Measurements from ENCODE around the gene ACOT7. TPM values are rescaled to one million over a fixed set of nuclear protein-coding genes. Genes with fewer than 3 reads are reported as not detected.
A peak's percentile ranks its signal among the peaks of the same experiment; 100 is the strongest.

Gene ACOT7
- total RNA-seq, 4 donors from 2014 or later = 5.6 to 55.0 (median 31.0) TPM

DNA sequence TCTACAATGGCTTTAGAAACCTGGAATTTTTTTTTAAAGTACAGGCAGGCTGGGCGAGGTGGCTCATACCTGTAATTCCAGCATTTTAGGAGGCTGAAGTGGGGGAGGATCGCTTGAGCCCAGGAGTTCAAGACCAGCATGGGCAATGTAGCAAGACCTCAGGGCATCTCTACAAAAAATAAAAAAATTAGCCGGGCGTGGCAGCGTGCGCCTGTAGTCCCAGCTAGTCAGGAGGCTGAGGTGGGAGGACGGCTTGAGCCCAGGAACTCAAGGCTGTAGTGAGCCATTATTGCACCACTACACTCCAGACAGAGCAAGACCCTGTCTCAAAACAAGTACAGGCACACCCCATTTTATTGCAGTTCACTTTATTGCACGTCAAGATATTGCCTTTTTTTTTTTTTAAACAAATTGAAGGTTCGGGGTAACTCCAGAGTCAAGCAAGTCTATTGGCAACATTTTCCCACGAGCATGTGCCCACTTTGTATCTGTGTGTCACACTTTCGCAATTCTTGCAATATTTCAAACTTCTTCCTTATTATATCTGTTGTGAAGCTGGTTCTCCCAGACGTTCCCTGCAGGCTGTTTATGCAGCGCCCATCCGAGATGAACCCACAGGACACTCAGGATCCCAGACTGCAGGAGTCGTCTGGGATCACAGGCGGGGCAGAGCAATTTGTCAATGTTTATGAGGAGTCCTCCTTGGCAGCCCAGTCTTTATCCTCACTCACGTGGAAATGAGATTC, 21.5 kb upstream of the ACOT7 start:
- 20 to 37% methylated on average over 4 to 17 of the region's 17 CpGs for WGBS, 2 donors (ENCODE audit: low coverage in 1 of 2)
- peak; percentile 55 for DNase-seq
- no peaks in the 10 kb centered on the region for H3K9me3 ChIP-seq
- peak overlapping the region; percentile 45 to 73 (median 55) for H3K27ac ChIP-seq
- in situ Hi-C loops (cut with MboI; ENCODE audit: low pct_ligation_motif_present in 1 of 4, low pct_unique_long_range_greater_than_20kb in 1 of 4, low sequenced_read_pairs in 3 of 4) = loop anchor here in 1 of 4 donors (5.0 to 25.0 kb wide), 2 partner anchors 68 to 178 kb away; partner anchors contain the start of genes HES3 and ICMT
- intact Hi-C loops (cut with DNase I; ENCODE audit: low total_unique reads) = loop anchor here (5.0 kb wide), 1 partner anchor 643 kb away; no protein-coding TSS in a partner anchor
- peaks cover 10 to 55% (median 42%) of the 10 kb centered on the region in 4 donors for H3K4me1 ChIP-seq
- TF ChIP-seq EP300 (IDR thresholded peaks at IDR 0.05; ENCODE audit: low read depth) (no peak), POLR2A (IDR thresholded peaks at IDR 0.05) (no peak), POLR2AphosphoS5 (IDR thresholded peaks at IDR 0.05) (peak in 1 of 3 donors; percentile 34)
- TF ChIP-seq, protein P1, sequence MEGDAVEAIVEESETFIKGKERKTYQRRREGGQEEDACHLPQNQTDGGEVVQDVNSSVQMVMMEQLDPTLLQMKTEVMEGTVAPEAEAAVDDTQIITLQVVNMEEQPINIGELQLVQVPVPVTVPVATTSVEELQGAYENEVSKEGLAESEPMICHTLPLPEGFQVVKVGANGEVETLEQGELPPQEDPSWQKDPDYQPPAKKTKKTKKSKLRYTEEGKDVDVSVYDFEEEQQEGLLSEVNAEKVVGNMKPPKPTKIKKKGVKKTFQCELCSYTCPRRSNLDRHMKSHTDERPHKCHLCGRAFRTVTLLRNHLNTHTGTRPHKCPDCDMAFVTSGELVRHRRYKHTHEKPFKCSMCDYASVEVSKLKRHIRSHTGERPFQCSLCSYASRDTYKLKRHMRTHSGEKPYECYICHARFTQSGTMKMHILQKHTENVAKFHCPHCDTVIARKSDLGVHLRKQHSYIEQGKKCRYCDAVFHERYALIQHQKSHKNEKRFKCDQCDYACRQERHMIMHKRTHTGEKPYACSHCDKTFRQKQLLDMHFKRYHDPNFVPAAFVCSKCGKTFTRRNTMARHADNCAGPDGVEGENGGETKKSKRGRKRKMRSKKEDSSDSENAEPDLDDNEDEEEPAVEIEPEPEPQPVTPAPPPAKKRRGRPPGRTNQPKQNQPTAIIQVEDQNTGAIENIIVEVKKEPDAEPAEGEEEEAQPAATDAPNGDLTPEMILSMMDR (IDR thresholded peaks at IDR 0.05) = no peak
- peaks cover 63% of the 10 kb centered on the region for H3K27me3 ChIP-seq
- H3K36me3 ChIP-seq = no peaks in the 10 kb centered on the region
- H3K4me3 ChIP-seq = no peak overlapping the region

DNA sequence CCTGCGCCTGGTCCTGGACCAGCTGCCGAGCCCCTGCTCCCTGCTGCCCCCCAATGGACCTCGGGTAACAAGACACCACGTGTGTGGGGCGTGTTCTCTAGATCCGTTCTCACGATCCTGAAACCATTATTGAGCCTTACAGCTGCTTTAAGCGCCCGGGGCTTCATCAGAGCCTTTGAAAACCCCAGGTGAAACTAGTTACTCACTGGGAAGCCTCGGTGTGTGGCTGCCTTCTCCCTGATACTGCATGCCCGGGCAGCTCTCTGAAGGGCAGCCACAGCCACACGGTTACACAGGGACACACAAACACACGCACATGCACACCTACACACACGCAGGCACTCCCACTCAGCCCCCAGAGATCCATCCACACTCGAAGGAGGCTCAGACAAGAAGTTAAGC, 20.9 kb upstream of the ACOT7 start:
- peaks cover 57% of the 10 kb centered on the region for H3K27me3 ChIP-seq
- peak; percentile 56 for DNase-seq
- no peaks in the 10 kb centered on the region for H3K9me3 ChIP-seq
- TF ChIP-seq POLR2AphosphoS5 (IDR thresholded peaks at IDR 0.05) (no peak), POLR2A (IDR thresholded peaks at IDR 0.05) (no peak)
- TF ChIP-seq, protein P1 (IDR thresholded peaks at IDR 0.05) = peak in 4 of 5 experiments; percentile 13 to 30 (median 30)
- WGBS, 2 donors (ENCODE audit: low coverage in 1 of 2) = 7% methylated on average over 15 of the region's 15 CpGs; no CpG with 5 or more reads in 1 of the 2 donors
- in situ Hi-C loops (cut with MboI; ENCODE audit: low pct_ligation_motif_present in 1 of 4, low pct_unique_long_range_greater_than_20kb in 1 of 4, low sequenced_read_pairs in 3 of 4) (loop anchor here in 1 of 4 donors (5.0 to 25.0 kb wide), 2 partner anchors 67 to 177 kb away; partner anchors contain the start of genes HES3 and ICMT), intact Hi-C loops (cut with DNase I; ENCODE audit: low total_unique reads) (no loop called here)
- peak overlapping the region; percentile 45 to 73 (median 55) for H3K27ac ChIP-seq
- H3K4me1 ChIP-seq = peaks cover 10 to 49% (median 36%) of the 10 kb centered on the region in 4 donors
- H3K36me3 ChIP-seq = no peaks in the 10 kb centered on the region
- H3K4me3 ChIP-seq = no peak overlapping the region

DNA sequence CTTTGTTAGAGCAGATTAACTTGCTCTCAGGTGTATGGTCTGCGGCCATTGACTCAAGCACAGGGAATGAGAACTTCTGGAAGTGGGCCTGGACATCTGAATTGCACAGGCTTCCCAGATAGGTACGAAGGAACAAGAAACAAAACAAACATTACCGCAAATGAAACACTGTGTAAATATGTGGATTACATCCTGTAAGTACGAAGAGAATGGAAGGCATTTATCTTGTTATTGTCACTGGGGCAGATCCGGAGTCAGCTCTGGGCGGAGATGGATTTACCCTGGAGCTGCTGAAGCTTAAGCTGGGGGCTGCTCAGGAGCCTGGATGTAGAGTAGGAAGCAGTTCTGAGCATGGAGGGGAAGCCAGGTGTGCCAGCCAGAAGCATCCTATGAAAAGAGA, 19.3 kb upstream of the ACOT7 start:
- Histone ChIP-seq H3K27ac (peak overlapping the region in 1 of 4 donors; percentile 44), H3K4me3 (no peak overlapping the region), H3K4me1 (peaks cover 6 to 34% (median 21%) of the 10 kb centered on the region in 4 donors), H3K27me3 (peaks cover 42% of the 10 kb centered on the region), H3K36me3 (no peaks in the 10 kb centered on the region), H3K9me3 (no peaks in the 10 kb centered on the region)
- in situ Hi-C loops (cut with MboI; ENCODE audit: low pct_ligation_motif_present in 1 of 4, low pct_unique_long_range_greater_than_20kb in 1 of 4, low sequenced_read_pairs in 3 of 4) = loop anchor here in 1 of 4 donors (5.0 to 25.0 kb wide), 2 partner anchors 66 to 176 kb away; partner anchors contain the start of genes HES3 and ICMT
- TF ChIP-seq POLR2A (IDR thresholded peaks at IDR 0.05) (no peak), POLR2AphosphoS5 (IDR thresholded peaks at IDR 0.05) (no peak), EP300 (IDR thresholded peaks at IDR 0.05; ENCODE audit: low read depth) (no peak)
- TF ChIP-seq, protein P1 (IDR thresholded peaks at IDR 0.05) = no peak
- WGBS, 2 donors (ENCODE audit: low coverage in 1 of 2) = 46% methylated on average over 6 of the region's 6 CpGs; no CpG with 5 or more reads in 1 of the 2 donors
- intact Hi-C loops (cut with DNase I; ENCODE audit: low total_unique reads) = no loop called here
- peak; percentile 30 for DNase-seq

DNA sequence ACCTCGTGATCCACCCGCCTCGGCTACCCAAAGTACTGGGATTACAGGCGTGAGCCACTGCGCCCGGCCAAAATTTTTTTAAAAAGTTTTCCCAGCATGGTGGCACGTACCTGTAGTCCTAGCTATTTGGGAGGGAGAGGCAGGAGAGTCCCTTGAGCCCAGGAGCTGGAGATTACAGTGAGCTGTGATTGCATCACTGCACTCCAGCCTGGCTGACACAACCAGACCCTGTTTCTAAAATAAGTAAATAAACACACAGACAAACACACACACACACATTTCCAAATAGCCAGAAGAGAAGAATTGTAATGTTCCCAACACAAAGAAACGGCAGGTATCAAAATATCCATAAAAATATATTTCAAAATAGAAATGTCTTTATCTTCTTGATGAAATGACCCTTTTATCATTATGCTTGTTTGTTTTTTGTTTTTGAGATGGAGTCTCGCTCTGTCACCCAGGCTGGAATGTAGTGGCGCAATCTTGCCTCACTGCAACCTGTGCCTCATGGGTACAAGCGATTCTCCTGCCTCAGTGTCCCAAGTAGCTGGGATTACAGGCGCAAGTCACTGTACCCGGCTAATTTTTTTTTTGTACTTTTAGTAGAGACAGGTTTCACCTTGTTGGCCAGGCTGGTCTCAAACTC, 16.8 kb upstream of the ACOT7 start:
- no peak for DNase-seq
- Histone ChIP-seq H3K27me3 (peaks cover 19% of the 10 kb centered on the region), H3K9me3 (no peaks in the 10 kb centered on the region), H3K4me3 (no peak overlapping the region), H3K36me3 (no peaks in the 10 kb centered on the region), H3K4me1 (peaks cover 6 to 25% (median 18%) of the 10 kb centered on the region in 4 donors), H3K27ac (no peak overlapping the region)
- intact Hi-C loops (cut with DNase I; ENCODE audit: low total_unique reads) = no loop called here
- in situ Hi-C loops (cut with MboI; ENCODE audit: low pct_ligation_motif_present in 1 of 4, low pct_unique_long_range_greater_than_20kb in 1 of 4, low sequenced_read_pairs in 3 of 4) = loop anchor here in 1 of 4 donors (5.0 to 25.0 kb wide), 2 partner anchors 63 to 173 kb away; partner anchors contain the start of genes HES3 and ICMT
- TF ChIP-seq POLR2AphosphoS5 (IDR thresholded peaks at IDR 0.05) = no peak
- no peak for TF ChIP-seq POLR2A (IDR thresholded peaks at IDR 0.05)
- TF ChIP-seq, protein P1 (IDR thresholded peaks at IDR 0.05) = no peak
- no peak for TF ChIP-seq EP300 (IDR thresholded peaks at IDR 0.05; ENCODE audit: low read depth)
- 84% methylated on average over 13 of the region's 13 CpGs; no CpG with 5 or more reads in 1 of the 2 donors for WGBS, 2 donors (ENCODE audit: low coverage in 1 of 2)

Data from transverse colon (tissue), 4 donors.